CD8-positive, alpha-beta memory T cell (primary cell): Measurements from ENCODE around the gene MAPT. TPM values are rescaled to one million over a fixed set of nuclear protein-coding genes. Genes with fewer than 3 reads are reported as not detected.

Experiments
- CTCF ChIA-PET: fragments of 350-600 bp; sonication (Branson Sonifier 250); formaldehyde crosslinking; loops from one replicate; lab custom pipeline; 2021; ENCODE audit warnings: antibody characterized with exemption; lab: Charles Lee
- POLR2A ChIA-PET: fragments of 350-600 bp; sonication (Branson Sonifier 250); formaldehyde crosslinking; loops from one replicate; lab custom pipeline; 2021; ENCODE audit warnings: antibody characterized with exemption; lab: Charles Lee
- DNase-seq, 5 donors: peaks; one replicate each; pipeline versions ENCODE4 v3.0.0 to v3.0.0-alpha.2; 2020 to 2022; ENCODE audit warnings: mixed read lengths in 1 of 5
- H3K27ac ChIP-seq: one replicate; pipeline ENCODE4 v1.7.0; 2013; ENCODE audit warnings: low read depth, mild to moderate bottlenecking, low read length, moderate library complexity
- H3K27me3 ChIP-seq: 2 replicates; pipeline ENCODE4 v1.7.0; 2013; ENCODE audit warnings: low read length, mild to moderate bottlenecking; ENCODE audit not compliant: insufficient read depth, poor library complexity, severe bottlenecking
- H3K36me3 ChIP-seq: 2 replicates; pipeline ENCODE4 v1.7.0; 2013; ENCODE audit warnings: mild to moderate bottlenecking, low read length, moderate library complexity; ENCODE audit not compliant: insufficient read depth
- H3K4me1 ChIP-seq: 2 replicates; pipeline ENCODE4 v1.7.0; 2013; ENCODE audit warnings: mild to moderate bottlenecking, low read length, moderate library complexity; ENCODE audit not compliant: insufficient read depth
- H3K4me3 ChIP-seq: 2 replicates; pipeline ENCODE4 v1.7.0; 2013; ENCODE audit warnings: mild to moderate bottlenecking, low read length
- H3K9me3 ChIP-seq: 2 replicates; pipeline ENCODE4 v1.7.0; 2013; ENCODE audit warnings: mild to moderate bottlenecking, low read length
- H3K27ac Mint-ChIP-seq, 8 donors: one replicate each; pipeline ENCODE4 v1.8.0; 2020 to 2021; ENCODE audit warnings: mixed read lengths in 8 of 8, mild to moderate bottlenecking in 6 of 8, inconsistent platforms in 3 of 8, moderate library complexity in 3 of 8
- H3K27me3 Mint-ChIP-seq, 2 donors: one replicate each; pipeline ENCODE4 v1.8.0; 2020 to 2021; ENCODE audit warnings: mixed read lengths in 2 of 2, mild to moderate bottlenecking in 1 of 2, moderate library complexity in 1 of 2
- H3K36me3 Mint-ChIP-seq, 3 donors: one replicate each; pipeline ENCODE4 v1.8.0; 2020 to 2021; ENCODE audit warnings: mixed read lengths in 3 of 3, inconsistent platforms in 1 of 3, mild to moderate bottlenecking in 1 of 3
- H3K4me1 Mint-ChIP-seq, 3 donors: one replicate each; pipeline ENCODE4 v1.8.0; 2020 to 2021; ENCODE audit warnings: mixed read lengths in 3 of 3, inconsistent platforms in 1 of 3, mild to moderate bottlenecking in 1 of 3
- H3K4me3 Mint-ChIP-seq, 7 donors: one replicate each; pipeline ENCODE4 v1.8.0; 2020 to 2021; ENCODE audit warnings: mixed read lengths in 7 of 7, mild to moderate bottlenecking in 6 of 7, moderate library complexity in 4 of 7, inconsistent platforms in 2 of 7
- H3K9me3 Mint-ChIP-seq, 5 donors: one replicate each; pipeline ENCODE4 v1.8.0; 2020 to 2022; ENCODE audit warnings: mixed read lengths in 5 of 5, mild to moderate bottlenecking in 3 of 5, moderate library complexity in 2 of 5, inconsistent platforms in 1 of 5
- polyA plus RNA-seq: library from polyadenylated mRNA; unstranded; fragments of 300-500 nt; fragmentation: Illumina TruSeq; gene quantifications from one replicate; pipeline ENCODE4 v1.2.3, GENCODE V29; 2021
- total RNA-seq, 2 experiments: library from RNA; stranded (reverse); gene quantifications; one replicate each; pipeline ENCODE4 v1.2.3, GENCODE V29; 2021

MAPT gene
- total and polyA plus RNA-seq, 3 experiments from 2014 or later = 0.36 to 0.42 (median 0.42) TPM

DNA sequence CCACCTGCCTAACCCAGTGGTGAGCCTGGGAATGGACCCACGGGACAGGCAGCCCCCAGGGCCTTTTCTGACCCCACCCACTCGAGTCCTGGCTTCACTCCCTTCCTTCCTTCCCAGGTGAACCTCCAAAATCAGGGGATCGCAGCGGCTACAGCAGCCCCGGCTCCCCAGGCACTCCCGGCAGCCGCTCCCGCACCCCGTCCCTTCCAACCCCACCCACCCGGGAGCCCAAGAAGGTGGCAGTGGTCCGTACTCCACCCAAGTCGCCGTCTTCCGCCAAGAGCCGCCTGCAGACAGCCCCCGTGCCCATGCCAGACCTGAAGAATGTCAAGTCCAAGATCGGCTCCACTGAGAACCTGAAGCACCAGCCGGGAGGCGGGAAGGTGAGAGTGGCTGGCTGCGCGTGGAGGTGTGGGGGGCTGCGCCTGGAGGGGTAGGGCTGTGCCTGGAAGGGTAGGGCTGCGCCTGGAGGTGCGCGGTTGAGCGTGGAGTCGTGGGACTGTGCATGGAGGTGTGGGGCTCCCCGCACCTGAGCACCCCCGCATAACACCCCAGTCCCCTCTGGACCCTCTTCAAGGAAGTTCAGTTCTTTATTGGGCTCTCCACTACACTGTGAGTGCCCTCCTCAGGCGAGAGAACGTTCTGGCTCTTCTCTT, 102.1 kb downstream of the MAPT start:
- no peaks in the 10 kb centered on the region for H3K36me3 ChIP-seq
- ChIA-PET CTCF (no interaction called here), POLR2A (no interaction called here)
- H3K27ac ChIP-seq = no peak overlapping the region
- H3K4me1 Mint-ChIP-seq = no peaks in the 10 kb centered on the region
- H3K27ac Mint-ChIP-seq = no peak overlapping the region
- no peaks in the 10 kb centered on the region for H3K4me1 ChIP-seq
- H3K36me3 Mint-ChIP-seq = no peaks in the 10 kb centered on the region
- no peak overlapping the region for H3K4me3 Mint-ChIP-seq
- no peaks in the 10 kb centered on the region for H3K9me3 ChIP-seq
- no peaks in the 10 kb centered on the region for H3K9me3 Mint-ChIP-seq
- H3K27me3 Mint-ChIP-seq = peaks cover 0 to 1% of the 10 kb centered on the region in 2 donors
- no peak for DNase-seq
- no peaks in the 10 kb centered on the region for H3K27me3 ChIP-seq
- no peak overlapping the region for H3K4me3 ChIP-seq

DNA sequence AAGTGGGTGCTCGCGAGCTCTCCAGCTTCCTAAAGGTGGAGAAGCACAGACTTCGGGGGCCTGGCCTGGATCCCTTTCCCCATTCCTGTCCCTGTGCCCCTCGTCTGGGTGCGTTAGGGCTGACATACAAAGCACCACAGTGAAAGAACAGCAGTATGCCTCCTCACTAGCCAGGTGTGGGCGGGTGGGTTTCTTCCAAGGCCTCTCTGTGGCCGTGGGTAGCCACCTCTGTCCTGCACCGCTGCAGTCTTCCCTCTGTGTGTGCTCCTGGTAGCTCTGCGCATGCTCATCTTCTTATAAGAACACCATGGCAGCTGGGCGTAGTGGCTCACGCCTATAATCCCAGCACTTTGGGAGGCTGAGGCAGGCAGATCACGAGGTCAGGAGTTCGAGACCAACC, 102.8 kb downstream of the MAPT start:
- no peaks in the 10 kb centered on the region for H3K36me3 Mint-ChIP-seq
- peaks cover 0 to 1% of the 10 kb centered on the region in 2 donors for H3K27me3 Mint-ChIP-seq
- ChIA-PET POLR2A (no interaction called here), CTCF (interaction anchor here (2.2 kb wide), 1 partner anchor 216 kb away, joined by 6 read pairs; no protein-coding TSS in a partner anchor)
- H3K4me3 Mint-ChIP-seq = no peak overlapping the region
- no peaks in the 10 kb centered on the region for H3K4me1 ChIP-seq
- no peaks in the 10 kb centered on the region for H3K36me3 ChIP-seq
- DNase-seq = no peak
- H3K27ac ChIP-seq = no peak overlapping the region
- H3K4me1 Mint-ChIP-seq = no peaks in the 10 kb centered on the region
- no peaks in the 10 kb centered on the region for H3K27me3 ChIP-seq
- no peaks in the 10 kb centered on the region for H3K9me3 Mint-ChIP-seq
- no peak overlapping the region for H3K4me3 ChIP-seq
- H3K27ac Mint-ChIP-seq = no peak overlapping the region
- no peaks in the 10 kb centered on the region for H3K9me3 ChIP-seq

DNA sequence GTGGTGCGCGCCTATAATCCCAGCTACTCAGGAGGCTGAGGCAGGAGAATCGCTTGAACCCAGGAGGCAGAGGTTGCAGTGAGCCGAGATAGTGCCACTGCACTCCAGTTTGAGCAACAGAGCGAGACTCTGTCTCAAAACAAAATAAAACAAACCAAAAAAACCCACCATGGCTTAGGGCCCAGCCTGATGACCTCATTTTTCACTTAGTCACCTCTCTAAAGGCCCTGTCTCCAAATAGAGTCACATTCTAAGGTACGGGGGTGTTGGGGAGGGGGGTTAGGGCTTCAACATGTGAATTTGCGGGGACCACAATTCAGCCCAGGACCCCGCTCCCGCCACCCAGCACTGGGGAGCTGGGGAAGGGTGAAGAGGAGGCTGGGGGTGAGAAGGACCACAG, 103.3 kb downstream of the MAPT start:
- ChIA-PET CTCF (interaction anchor here (2.2 kb wide), 1 partner anchor 215 kb away, joined by 6 read pairs; no protein-coding TSS in a partner anchor), POLR2A (no interaction called here)

GRCh38 chr17:45998987-45999899, 104.9 kb downstream of the MAPT start, which contains the start of gene STH:
TSS of gene STH (plus strand) at chr17:45999250. CDS start at chr17:45999280, 30 bp downstream.
- Mint-ChIP-seq H3K36me3 (no peaks in the 10 kb centered on the region), H3K4me3 (no peak within 1 kb of the TSS), H3K9me3 (no peaks in the 10 kb centered on the region), H3K27ac (peak within 1 kb of the TSS in 1 of 8 donors; percentile 42), H3K4me1 (peaks cover 0 to 3% (median 0%) of the 10 kb centered on the region in 3 donors), H3K27me3 (peaks cover 0 to 1% of the 10 kb centered on the region in 2 donors)
- DNase-seq = no peak
- no peaks in the 10 kb centered on the region for H3K27me3 ChIP-seq
- H3K27ac ChIP-seq = no peak within 1 kb of the TSS
- peaks cover 4% of the 10 kb centered on the region for H3K4me1 ChIP-seq
- H3K4me3 ChIP-seq = no peak within 1 kb of the TSS
- POLR2A ChIA-PET = no interaction called here
- no peaks in the 10 kb centered on the region for H3K9me3 ChIP-seq
- CTCF ChIA-PET = interaction anchor here (2.2 kb wide), 1 partner anchor 214 kb away, joined by 6 read pairs; no protein-coding TSS in a partner anchor
- H3K36me3 ChIP-seq = no peaks in the 10 kb centered on the region

More for the DNA sequence above, 103.3 kb downstream of the MAPT start:
- no peak overlapping the region for H3K4me3 ChIP-seq
- H3K27me3 ChIP-seq = no peaks in the 10 kb centered on the region
- no peak for DNase-seq
- no peak overlapping the region for H3K4me3 Mint-ChIP-seq
- H3K27me3 Mint-ChIP-seq = peaks cover 0 to 1% of the 10 kb centered on the region in 2 donors
- H3K27ac ChIP-seq = no peak overlapping the region
- peaks cover 0 to 2% (median 0%) of the 10 kb centered on the region in 3 donors for H3K4me1 Mint-ChIP-seq
- peaks cover under 1% of the 10 kb centered on the region for H3K4me1 ChIP-seq
- H3K27ac Mint-ChIP-seq = no peak overlapping the region
- no peaks in the 10 kb centered on the region for H3K9me3 ChIP-seq
- no peaks in the 10 kb centered on the region for H3K36me3 ChIP-seq
- H3K9me3 Mint-ChIP-seq = no peaks in the 10 kb centered on the region
- H3K36me3 Mint-ChIP-seq = no peaks in the 10 kb centered on the region

- H3K27me3 ChIP-seq = no peaks in the 10 kb centered on the region
- no peak for DNase-seq
- H3K27ac Mint-ChIP-seq = peak overlapping the region in 1 of 8 donors; percentile 42
- no peaks in the 10 kb centered on the region for H3K36me3 Mint-ChIP-seq
- no peak overlapping the region for H3K4me3 Mint-ChIP-seq
- no peaks in the 10 kb centered on the region for H3K9me3 ChIP-seq
- ChIA-PET CTCF (interaction anchor here (5.1 to 5.6 kb wide), 2 partner anchors 45 to 213 kb away, joined by 37 to 54 read pairs; no protein-coding TSS in a partner anchor), POLR2A (no interaction called here)
- no peaks in the 10 kb centered on the region for H3K36me3 ChIP-seq
- peaks cover 0 to 3% (median 2%) of the 10 kb centered on the region in 3 donors for H3K4me1 Mint-ChIP-seq
- H3K4me1 ChIP-seq = peaks cover 4% of the 10 kb centered on the region
- no peak overlapping the region for H3K4me3 ChIP-seq
- no peaks in the 10 kb centered on the region for H3K9me3 Mint-ChIP-seq
- peaks cover 0 to 1% of the 10 kb centered on the region in 2 donors for H3K27me3 Mint-ChIP-seq
- H3K27ac ChIP-seq = no peak overlapping the region
Measured at GRCh38 chr17:45999900-46000290, 105.5 kb downstream of the MAPT start.

DNA sequence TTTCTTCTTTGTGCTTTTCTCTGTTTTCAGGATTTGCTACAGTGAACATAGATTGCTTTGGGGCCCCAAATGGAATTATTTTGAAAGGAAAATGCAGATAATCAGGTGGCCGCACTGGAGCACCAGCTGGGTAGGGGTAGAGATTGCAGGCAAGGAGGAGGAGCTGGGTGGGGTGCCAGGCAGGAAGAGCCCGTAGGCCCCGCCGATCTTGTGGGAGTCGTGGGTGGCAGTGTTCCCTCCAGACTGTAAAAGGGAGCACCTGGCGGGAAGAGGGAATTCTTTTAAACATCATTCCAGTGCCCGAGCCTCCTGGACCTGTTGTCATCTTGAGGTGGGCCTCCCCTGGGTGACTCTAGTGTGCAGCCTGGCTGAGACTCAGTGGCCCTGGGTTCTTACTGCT, 105.9 kb downstream of the MAPT start:
- ChIA-PET CTCF (interaction anchor here (0.8 to 5.6 kb wide), 5 partner anchors 20 to 286 kb away, joined by 3 to 54 read pairs (median 27); no protein-coding TSS in a partner anchor), POLR2A (no interaction called here)
- Mint-ChIP-seq H3K9me3 (no peaks in the 10 kb centered on the region), H3K27me3 (peaks cover 0 to 1% of the 10 kb centered on the region in 2 donors), H3K27ac (no peak overlapping the region), H3K4me1 (peaks cover 0 to 3% (median 2%) of the 10 kb centered on the region in 3 donors), H3K4me3 (no peak overlapping the region), H3K36me3 (no peaks in the 10 kb centered on the region)
- no peak for DNase-seq
- Histone ChIP-seq H3K4me3 (no peak overlapping the region), H3K27ac (no peak overlapping the region), H3K27me3 (no peaks in the 10 kb centered on the region), H3K36me3 (no peaks in the 10 kb centered on the region), H3K9me3 (no peaks in the 10 kb centered on the region), H3K4me1 (peaks cover 4% of the 10 kb centered on the region)

DNA sequence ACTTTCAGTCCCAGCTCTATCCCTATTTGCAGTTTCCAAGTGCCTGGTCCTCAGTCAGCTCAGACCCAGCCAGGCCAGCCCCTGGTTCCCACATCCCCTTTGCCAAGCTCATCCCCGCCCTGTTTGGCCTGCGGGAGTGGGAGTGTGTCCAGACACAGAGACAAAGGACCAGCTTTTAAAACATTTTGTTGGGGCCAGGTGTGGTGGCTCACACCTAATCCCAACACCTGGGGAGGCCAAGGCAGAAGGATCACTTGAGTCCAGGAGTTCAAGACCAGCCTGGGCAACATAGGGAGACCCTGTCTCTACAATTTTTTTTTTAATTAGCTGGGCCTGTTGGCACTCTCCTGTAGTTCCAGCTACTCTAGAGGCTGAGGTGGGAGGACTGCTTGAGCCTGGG, 106.4 kb downstream of the MAPT start:
- Histone ChIP-seq H3K4me1 (peaks cover 4% of the 10 kb centered on the region), H3K27me3 (no peaks in the 10 kb centered on the region), H3K4me3 (no peak overlapping the region), H3K9me3 (no peaks in the 10 kb centered on the region), H3K27ac (no peak overlapping the region), H3K36me3 (no peaks in the 10 kb centered on the region)
- peaks cover 0 to 1% of the 10 kb centered on the region in 2 donors for H3K27me3 Mint-ChIP-seq
- ChIA-PET CTCF (interaction anchor here (0.8 to 5.6 kb wide), 6 partner anchors 20 to 286 kb away, joined by 3 to 54 read pairs (median 19); no protein-coding TSS in a partner anchor), POLR2A (no interaction called here)
- no peak for DNase-seq
- H3K9me3 Mint-ChIP-seq = no peaks in the 10 kb centered on the region
- H3K36me3 Mint-ChIP-seq = no peaks in the 10 kb centered on the region
- peak overlapping the region in 1 of 8 donors; percentile 66 for H3K27ac Mint-ChIP-seq
- no peak overlapping the region for H3K4me3 Mint-ChIP-seq
- peaks cover 0 to 3% (median 2%) of the 10 kb centered on the region in 3 donors for H3K4me1 Mint-ChIP-seq
